Activated T-cell treated with anti-CD3 and anti-CD28 coated beads, Interleukin-2, amount 50 U/mL, for 72 hours (primary cell): ENCODE data around the gene AKAP10. TPM values are rescaled to one million over a fixed set of nuclear protein-coding genes. Genes with fewer than 3 reads are reported as not detected.
"Not testable (repeated sequence)": the region's sequence is repeated elsewhere in the genome, so short reads cannot be mapped to it uniquely, and the experiment has no call there.

Source experiments
- ATAC-seq, 2 donors: fragments of 150-1000 bp; cut with Tn5 transposase; replicated peaks in 1 of 2; 2 replicates each; pipeline ENCODE4 v1.10.0; 2021; ENCODE audit warnings: moderate library complexity in 2 of 2, mild to moderate bottlenecking in 1 of 2
- DNase-seq, 2 donors: peaks; one replicate each; pipeline ENCODE4 v3.0.0; 2021 to 2022; ENCODE audit warnings: mixed read lengths in 1 of 2
- H3K27ac Mint-ChIP-seq: one replicate; pipeline ENCODE4 v1.8.0; 2022; ENCODE audit warnings: mild to moderate bottlenecking, moderate library complexity, mixed read lengths
- H3K27me3 Mint-ChIP-seq: one replicate; pipeline ENCODE4 v1.8.0; 2022; ENCODE audit warnings: low read depth, mixed read lengths
- H3K36me3 Mint-ChIP-seq, 2 donors: one replicate each; pipeline ENCODE4 v1.8.0; 2022; ENCODE audit warnings: mixed read lengths in 2 of 2, mild to moderate bottlenecking in 1 of 2; ENCODE audit not compliant: insufficient read depth in 2 of 2
- H3K4me1 Mint-ChIP-seq: one replicate; pipeline ENCODE4 v1.8.0; 2022; ENCODE audit warnings: low read depth, mixed read lengths
- H3K4me3 Mint-ChIP-seq, 2 donors: one replicate each; pipeline ENCODE4 v1.8.0; 2022; ENCODE audit warnings: mild to moderate bottlenecking in 2 of 2, mixed read lengths in 2 of 2, moderate library complexity in 2 of 2
- H3K9me3 Mint-ChIP-seq, 2 donors: one replicate each; pipeline ENCODE4 v1.8.0; 2022; ENCODE audit warnings: mixed read lengths in 2 of 2
- total RNA-seq, 2 donors: library from RNA; stranded (reverse); gene quantifications; one replicate each; pipeline ENCODE4 v1.2.3, GENCODE V29; 2022

The AKAP10 gene
- total RNA-seq, 2 donors from 2014 or later = 31.3 to 34.9 TPM

GRCh38 chr17:19890554-19890953 lies 87.1 kb downstream of the AKAP10 start:
- H3K4me3 Mint-ChIP-seq, H3K27me3 Mint-ChIP-seq, ATAC-seq, H3K27ac Mint-ChIP-seq, DNase-seq, H3K9me3 Mint-ChIP-seq, H3K4me1 Mint-ChIP-seq, H3K36me3 Mint-ChIP-seq: not testable (repeated sequence)

- not testable (repeated sequence) for DNase-seq, H3K4me3 Mint-ChIP-seq, H3K4me1 Mint-ChIP-seq, H3K36me3 Mint-ChIP-seq, H3K27ac Mint-ChIP-seq, H3K27me3 Mint-ChIP-seq, H3K9me3 Mint-ChIP-seq, ATAC-seq
These were observed 87.6 kb downstream of the AKAP10 start for GRCh38 chr17:19890001-19890400.

GRCh38 chr17:19886116-19886515 lies 91.5 kb downstream of the AKAP10 start:
- H3K9me3 Mint-ChIP-seq = no peaks in the 10 kb centered on the region
- ATAC-seq (no peak), DNase-seq (no peak)
- H3K27ac Mint-ChIP-seq = no peak overlapping the region
- no peak overlapping the region for H3K4me3 Mint-ChIP-seq
- H3K4me1 Mint-ChIP-seq = no peaks in the 10 kb centered on the region
- no peaks in the 10 kb centered on the region for H3K27me3 Mint-ChIP-seq
- no peaks in the 10 kb centered on the region for H3K36me3 Mint-ChIP-seq

- DNase-seq (peak; percentile 16 to 19), ATAC-seq (peak; percentile 90 to 95)
- Mint-ChIP-seq H3K4me3 (no peak overlapping the region), H3K4me1 (no peaks in the 10 kb centered on the region), H3K27ac (no peak overlapping the region), H3K9me3 (no peaks in the 10 kb centered on the region), H3K36me3 (no peaks in the 10 kb centered on the region), H3K27me3 (no peaks in the 10 kb centered on the region)
These were observed 94.0 kb downstream of the AKAP10 start for GRCh38 chr17:19883537-19884215.

- Mint-ChIP-seq H3K4me3 (no peak overlapping the region), H3K36me3 (no peaks in the 10 kb centered on the region), H3K27ac (no peak overlapping the region), H3K4me1 (peaks cover 28% of the 10 kb centered on the region), H3K27me3 (no peaks in the 10 kb centered on the region), H3K9me3 (no peaks in the 10 kb centered on the region)
- DNase-seq = no peak
- no peak for ATAC-seq
These were observed 97.2 kb downstream of the AKAP10 start for GRCh38 chr17:19880393-19880792.

GRCh38 chr17:19877364-19877945 lies 100.2 kb downstream of the AKAP10 start:
- Mint-ChIP-seq H3K4me1 (peaks cover 28% of the 10 kb centered on the region), H3K27me3 (no peaks in the 10 kb centered on the region), H3K27ac (no peak overlapping the region), H3K36me3 (no peaks in the 10 kb centered on the region), H3K4me3 (no peak overlapping the region), H3K9me3 (no peaks in the 10 kb centered on the region)
- ATAC-seq (no peak), DNase-seq (no peak)

GRCh38 chr17:19876529-19877161 lies 101.0 kb downstream of the AKAP10 start:
- Mint-ChIP-seq H3K4me3 (peak overlapping the region; percentile 43 to 69), H3K36me3 (no peaks in the 10 kb centered on the region), H3K27me3 (no peaks in the 10 kb centered on the region), H3K27ac (peak overlapping the region; percentile 62), H3K9me3 (no peaks in the 10 kb centered on the region), H3K4me1 (peaks cover 28% of the 10 kb centered on the region)
- peak; percentile 70 to 74 for ATAC-seq
- peak; percentile 19 to 37 for DNase-seq

GRCh38 chr17:19874256-19874655 lies 103.4 kb downstream of the AKAP10 start:
- H3K4me3 Mint-ChIP-seq = no peak overlapping the region
- H3K27me3 Mint-ChIP-seq = no peaks in the 10 kb centered on the region
- ATAC-seq = no peak

GRCh38 chr17:19873346-19873745 lies 104.3 kb downstream of the AKAP10 start:
- Mint-ChIP-seq H3K27me3 (no peaks in the 10 kb centered on the region), H3K27ac (no peak overlapping the region), H3K9me3 (no peaks in the 10 kb centered on the region), H3K36me3 (no peaks in the 10 kb centered on the region), H3K4me1 (peaks cover 28% of the 10 kb centered on the region), H3K4me3 (no peak overlapping the region)
- no peak for DNase-seq
- no peak for ATAC-seq

More at GRCh38 chr17:19874256-19874655, 103.4 kb downstream of the AKAP10 start:
- H3K9me3 Mint-ChIP-seq = no peaks in the 10 kb centered on the region
- H3K4me1 Mint-ChIP-seq = peaks cover 28% of the 10 kb centered on the region
- H3K27ac Mint-ChIP-seq = no peak overlapping the region
- DNase-seq = no peak
- H3K36me3 Mint-ChIP-seq = no peaks in the 10 kb centered on the region

- peaks cover 18% of the 10 kb centered on the region for H3K4me1 Mint-ChIP-seq
- no peaks in the 10 kb centered on the region for H3K27me3 Mint-ChIP-seq
- H3K27ac Mint-ChIP-seq = no peak overlapping the region
- DNase-seq = no peak
- ATAC-seq = no peak
- no peaks in the 10 kb centered on the region for H3K36me3 Mint-ChIP-seq
- no peaks in the 10 kb centered on the region for H3K9me3 Mint-ChIP-seq
- peak overlapping the region; percentile 47 to 54 for H3K4me3 Mint-ChIP-seq
These were observed 109.6 kb downstream of the AKAP10 start for GRCh38 chr17:19868079-19868395.

- peaks cover 18% of the 10 kb centered on the region for H3K4me1 Mint-ChIP-seq
- DNase-seq (peak; percentile 67 to 69), ATAC-seq (peak; percentile 85 to 91)
- H3K27me3 Mint-ChIP-seq = no peaks in the 10 kb centered on the region
- no peaks in the 10 kb centered on the region for H3K36me3 Mint-ChIP-seq
- H3K27ac Mint-ChIP-seq = no peak within 1 kb of the TSS
- peak within 1 kb of the TSS; percentile 84 to 89 for H3K4me3 Mint-ChIP-seq
- H3K9me3 Mint-ChIP-seq = no peaks in the 10 kb centered on the region
These were observed 110.1 kb downstream of the AKAP10 start, which contains the start of gene ULK2 for GRCh38 chr17:19867329-19868078. TSS of gene ULK2 (minus strand) at chr17:19867936. CDS start at chr17:19867417, 519 bp downstream.

- Mint-ChIP-seq H3K36me3 (no peaks in the 10 kb centered on the region), H3K27ac (no peak overlapping the region), H3K4me1 (peaks cover 18% of the 10 kb centered on the region), H3K27me3 (no peaks in the 10 kb centered on the region), H3K9me3 (no peaks in the 10 kb centered on the region), H3K4me3 (peak overlapping the region; percentile 84 to 89)
- DNase-seq (peak; percentile 60 to 65), ATAC-seq (peak; percentile 64 to 70)
These were observed 110.6 kb downstream of the AKAP10 start for GRCh38 chr17:19867079-19867328.

- Mint-ChIP-seq H3K4me3 (peak overlapping the region; percentile 47 to 62), H3K4me1 (peaks cover 18% of the 10 kb centered on the region), H3K9me3 (no peaks in the 10 kb centered on the region), H3K27me3 (no peaks in the 10 kb centered on the region), H3K36me3 (no peaks in the 10 kb centered on the region), H3K27ac (peak overlapping the region; percentile 38)
- ATAC-seq = no peak
- no peak for DNase-seq
These were observed 112.6 kb downstream of the AKAP10 start for GRCh38 chr17:19865021-19865420.
